K562 (cell line): ENCODE measurements around the gene POMGNT1. TPM values are rescaled to one million over a fixed set of nuclear protein-coding genes. Genes with fewer than 3 reads are reported as not detected.
A peak's percentile ranks its signal among the peaks of the same experiment; 100 is the strongest.

Experiments
- ATF1 ChIP-seq, 2 experiments: fragments of 450-650 bp in 1 of 2; IDR thresholded peaks; 2 replicates each; pipeline ENCODE4 v1.6.1; 2016; ENCODE audit warnings: missing compliant biosample characterization in 1 of 2, missing genetic modification characterization in 1 of 2
- ATF7 ChIP-seq: fragments of 450-650 bp; IDR thresholded peaks from 2 replicates; pipeline ENCODE4 v1.7.1; 2014; ENCODE audit warnings: mild to moderate bottlenecking, moderate library complexity
- CTBP1 ChIP-seq: fragments of 450-650 bp; IDR thresholded peaks from 2 replicates; pipeline ENCODE4 v1.6.1; 2016; ENCODE audit warnings: borderline replicate concordance
- DPF2 ChIP-seq: fragments of 450-650 bp; IDR thresholded peaks from 2 replicates; pipeline ENCODE4 v1.6.1; 2016
- ERF ChIP-seq: fragments of 450-650 bp; formaldehyde crosslinking; IDR thresholded peaks from 2 replicates; pipeline ENCODE4 v1.4.0; 2020; ENCODE audit warnings: mild to moderate bottlenecking, mixed read lengths
- FOXJ3 ChIP-seq: sonication (generic); formaldehyde crosslinking; IDR thresholded peaks from 2 replicates; pipeline ENCODE4 v1.4.0; 2020; ENCODE audit warnings: mild to moderate bottlenecking, missing genetic modification reagents
- FOXK1 ChIP-seq: sonication (generic); formaldehyde crosslinking; IDR thresholded peaks from 2 replicates; pipeline ENCODE4 v1.8.0; 2022; ENCODE audit warnings: missing genetic modification reagents, mild to moderate bottlenecking, borderline replicate concordance
- FOXO4 ChIP-seq: fragments of 450-650 bp; formaldehyde crosslinking; IDR thresholded peaks from 2 replicates; pipeline ENCODE4 v1.4.0; 2020; ENCODE audit warnings: mild to moderate bottlenecking, moderate library complexity
- HDAC1 ChIP-seq, 2 experiments: fragments of 450-650 bp; IDR thresholded peaks; 2 replicates each; pipeline ENCODE4 v1.6.1; 2016 to 2017; ENCODE audit warnings: inconsistent platforms in 1 of 2, mild to moderate bottlenecking in 1 of 2, moderate library complexity in 1 of 2
- MED1 ChIP-seq: sonication (generic); formaldehyde crosslinking; IDR thresholded peaks from 2 replicates; pipeline ENCODE4 v1.8.1; 2023; ENCODE audit warnings: missing genetic modification reagents, borderline replicate concordance
- MLLT1 ChIP-seq, 2 experiments: fragments of 450-650 bp; IDR thresholded peaks; 2 replicates each; pipeline ENCODE4 v1.6.1; 2016
- MTA1 ChIP-seq: fragments of 450-650 bp; IDR thresholded peaks from 2 replicates; pipeline ENCODE4 v1.6.1; 2017; ENCODE audit warnings: borderline replicate concordance
- NFE2 ChIP-seq: IDR thresholded peaks from 2 replicates; pipeline ENCODE4 v1.6.1; 2014; ENCODE audit warnings: antibody characterized with exemption, low read depth
- PML ChIP-seq: IDR thresholded peaks from 2 replicates; pipeline ENCODE4 v1.6.1; 2012; ENCODE audit warnings: low read length, inconsistent platforms
- PRDM10 ChIP-seq: fragments of 450-650 bp; IDR thresholded peaks from 2 replicates; pipeline ENCODE4 v1.6.1; 2018; ENCODE audit not compliant: partially characterized antibody
- PURB ChIP-seq: sonication (generic); formaldehyde crosslinking; IDR thresholded peaks from 2 replicates; pipeline ENCODE4 v1.9.0; 2021; ENCODE audit warnings: low read depth, mild to moderate bottlenecking, missing genetic modification reagents
- SP1 ChIP-seq: sonication (generic); formaldehyde crosslinking; IDR thresholded peaks from 2 replicates; pipeline ENCODE4 v1.8.1; 2022; ENCODE audit warnings: mild to moderate bottlenecking, missing genetic modification reagents
- TAF1 ChIP-seq: IDR thresholded peaks from 2 replicates; pipeline ENCODE4 v1.6.1; 2011; ENCODE audit warnings: mild to moderate bottlenecking, low read length, moderate library complexity; ENCODE audit not compliant: insufficient read depth, control insufficient read depth, severe bottlenecking; ENCODE audit errors: extremely low read depth
- ZNF280A ChIP-seq: fragments of 450-650 bp; IDR thresholded peaks from 2 replicates; pipeline ENCODE4 v1.6.1; 2018; ENCODE audit warnings: mild to moderate bottlenecking, low read depth; ENCODE audit not compliant: partially characterized antibody
- polyA plus RNA-seq, 8 experiments: library from polyadenylated mRNA; depleted of rRNA in 4 of 8; stranded (reverse) in 5 of 8; unstranded in 3 of 8; fragments of >200 nt; fragmentation: Nextera tagmentation in 2 of 8; fragmentation: Illumina TruSeq in 1 of 8; extraction: Ambion mirVana in 2 of 8; extraction: Trizol in 1 of 8; gene quantifications; 2 replicates each; pipeline versions ENCODE4 v1.2.1 to v1.2.3, GENCODE V29; 2011 to 2014; ENCODE audit warnings: inconsistent platforms in 1 of 8, missing spikeins in 1 of 8
- total RNA-seq, 7 experiments: library from RNA; depleted of rRNA in 6 of 7; stranded (reverse); fragments of >200 nt in 6 of 7; fragmentation: Illumina TruSeq in 2 of 7; extraction: Trizol in 2 of 7; gene quantifications; 2 replicates each; pipeline versions ENCODE4 v1.2.1 to v1.2.3, GENCODE V29; 2011 to 2021; ENCODE audit warnings: low replicate concordance in 1 of 7

POMGNT1 gene
- total and polyA plus RNA-seq, 9 of the 15 experiments (the other 6 are each of a cell fraction or from before 2014, with no cell fraction given): 14.1 to 58.9 (median 37.8) TPM

GRCh38 chr1:46246548-46247435, 48.6 kb upstream of the POMGNT1 start (continued):
- TF ChIP-seq ZNF280A (no peak), PURB (CRISPR knock-in tag) (0 out of 2 replicates have a peak, but pooled peaks have one; percentile 70), TAF1 (peak; percentile 44), PRDM10 (peak; percentile 65), PML (no peak), HDAC1 (IDR thresholded peaks at IDR 0.05) (peak in 1 of 2 experiments; percentile 60; a peak in 2 of 4 replicates), FOXK1 (peak; percentile 92; the same call in 1 of the 2 replicates), ATF7 (peak; percentile 29; the same call in 1 of the 2 replicates), MLLT1 (IDR thresholded peaks at IDR 0.05) (peak in 1 of 2 experiments; percentile 5; a peak in 1 of 4 replicates), FOXJ3 (CRISPR knock-in tag) (no peak), FOXO4 (CRISPR knock-in tag) (peak; percentile 62; the same call in 1 of the 2 replicates), SP1 (CRISPR knock-in tag) (peak; percentile 82), ATF1 (CRISPR knock-in tag; IDR thresholded peaks at IDR 0.05) (no peak), ATF1 (tag; IDR thresholded peaks at IDR 0.05) (peak; percentile 71; the same call in 1 of the 2 replicates), MTA1 (no peak; the same call in 1 of the 2 replicates), NFE2 (0 out of 2 replicates have a peak, but pooled peaks have one; percentile 2), MED1 (0 out of 2 replicates have a peak, but pooled peaks have one; percentile 22), CTBP1 (peak; percentile 48), DPF2 (peak; percentile 49), ERF (CRISPR knock-in tag) (peak; percentile 53; the same call in 1 of the 2 replicates)
